Type B pancreatic cell (in vitro differentiated cells): ENCODE results near the gene NUPR2. TPM values are rescaled to one million over a fixed set of nuclear protein-coding genes. Genes with fewer than 3 reads are reported as not detected.
"Not testable (repeated sequence)": the region's sequence is repeated elsewhere in the genome, so short reads cannot be mapped to it uniquely, and the experiment has no call there.

ENCODE experiments used
- DNase-seq: peaks from one replicate; pipeline ENCODE4 v3.0.0; 2021; ENCODE audit warnings: mixed read lengths; ENCODE audit not compliant: unreplicated experiment; ENCODE audit errors: extremely low spot score
- H3K27ac Mint-ChIP-seq: 2 replicates; pipeline ENCODE4 v1.8.0; 2021; ENCODE audit warnings: mild to moderate bottlenecking, mixed read lengths
- H3K27me3 Mint-ChIP-seq: 2 replicates; pipeline ENCODE4 v1.8.0; 2021; ENCODE audit warnings: mixed read lengths
- H3K36me3 Mint-ChIP-seq: 2 replicates; pipeline ENCODE4 v1.8.0; 2021; ENCODE audit warnings: mixed read lengths
- H3K4me1 Mint-ChIP-seq: one replicate; pipeline ENCODE4 v1.8.0; 2021; ENCODE audit warnings: mixed read lengths; ENCODE audit not compliant: unreplicated experiment
- H3K4me3 Mint-ChIP-seq: 2 replicates; pipeline ENCODE4 v1.8.0; 2021; ENCODE audit warnings: mild to moderate bottlenecking, mixed read lengths
- H3K9me3 Mint-ChIP-seq: 2 replicates; pipeline ENCODE4 v1.8.0; 2021; ENCODE audit warnings: mixed read lengths
- long read RNA-seq: library from polyadenylated mRNA; unstranded; transcript quantifications from one replicate; pipeline ENCODE4 v2.0.0, GENCODE V29; 2020
- total RNA-seq: library from RNA; stranded (reverse); gene quantifications from 2 replicates; pipeline ENCODE4 v1.2.1, GENCODE V29; 2021; ENCODE audit warnings: low replicate concordance
- TF ChIP-seq, protein P1 (sequence below): fragments of 200-600 bp; sonication (generic); conservative IDR thresholded peaks from 2 replicates; pipeline ENCODE4 v1.5.0; 2021; ENCODE audit warnings: antibody characterized with exemption, mild to moderate bottlenecking

NUPR2 gene, protein sequence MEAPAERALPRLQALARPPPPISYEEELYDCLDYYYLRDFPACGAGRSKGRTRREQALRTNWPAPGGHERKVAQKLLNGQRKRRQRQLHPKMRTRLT
- not detected in 2 replicates for total RNA-seq
- long read RNA-seq: 0 reads

DNA sequence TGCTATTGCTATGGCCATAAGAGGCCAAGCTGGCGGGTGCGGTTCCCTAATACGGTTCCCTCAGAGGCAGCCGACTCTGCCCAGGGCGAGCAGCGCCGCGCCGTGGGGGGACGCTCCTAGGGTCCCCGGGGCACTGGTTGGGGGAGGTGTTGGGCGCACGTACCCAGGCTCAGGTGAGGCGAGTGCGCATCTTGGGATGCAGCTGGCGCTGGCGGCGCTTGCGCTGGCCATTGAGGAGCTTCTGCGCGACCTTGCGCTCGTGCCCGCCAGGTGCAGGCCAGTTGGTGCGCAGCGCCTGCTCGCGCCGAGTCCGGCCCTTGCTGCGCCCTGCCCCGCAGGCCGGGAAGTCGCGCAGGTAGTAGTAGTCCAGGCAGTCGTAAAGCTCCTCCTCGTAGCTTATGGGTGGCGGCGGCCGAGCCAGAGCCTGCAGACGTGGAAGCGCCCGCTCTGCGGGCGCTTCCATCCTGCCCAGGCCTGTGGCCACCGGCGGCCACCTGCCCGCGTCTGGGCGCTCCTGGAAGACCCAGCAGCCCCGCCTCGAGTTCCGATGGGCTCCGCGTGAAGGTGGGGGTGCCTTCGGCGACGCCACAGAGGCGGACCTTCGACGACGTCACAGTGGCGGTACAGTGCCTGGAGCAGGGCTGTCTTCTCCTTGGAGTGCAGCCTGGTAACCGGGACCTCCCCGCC is at the start of gene NUPR2:
Gene NUPR2 (minus strand): TSS at position 566 of the 687 bp plus-strand sequence. CDS start 103 bp downstream, at position 463.
- Mint-ChIP-seq H3K36me3 (no peaks in the 10 kb centered on the region), H3K4me1 (no peaks in the 10 kb centered on the region), H3K27me3 (no peaks in the 10 kb centered on the region), H3K27ac (no peak within 1 kb of the TSS), H3K4me3 (no peak within 1 kb of the TSS), H3K9me3 (no peaks in the 10 kb centered on the region)
- TF ChIP-seq, protein P1, sequence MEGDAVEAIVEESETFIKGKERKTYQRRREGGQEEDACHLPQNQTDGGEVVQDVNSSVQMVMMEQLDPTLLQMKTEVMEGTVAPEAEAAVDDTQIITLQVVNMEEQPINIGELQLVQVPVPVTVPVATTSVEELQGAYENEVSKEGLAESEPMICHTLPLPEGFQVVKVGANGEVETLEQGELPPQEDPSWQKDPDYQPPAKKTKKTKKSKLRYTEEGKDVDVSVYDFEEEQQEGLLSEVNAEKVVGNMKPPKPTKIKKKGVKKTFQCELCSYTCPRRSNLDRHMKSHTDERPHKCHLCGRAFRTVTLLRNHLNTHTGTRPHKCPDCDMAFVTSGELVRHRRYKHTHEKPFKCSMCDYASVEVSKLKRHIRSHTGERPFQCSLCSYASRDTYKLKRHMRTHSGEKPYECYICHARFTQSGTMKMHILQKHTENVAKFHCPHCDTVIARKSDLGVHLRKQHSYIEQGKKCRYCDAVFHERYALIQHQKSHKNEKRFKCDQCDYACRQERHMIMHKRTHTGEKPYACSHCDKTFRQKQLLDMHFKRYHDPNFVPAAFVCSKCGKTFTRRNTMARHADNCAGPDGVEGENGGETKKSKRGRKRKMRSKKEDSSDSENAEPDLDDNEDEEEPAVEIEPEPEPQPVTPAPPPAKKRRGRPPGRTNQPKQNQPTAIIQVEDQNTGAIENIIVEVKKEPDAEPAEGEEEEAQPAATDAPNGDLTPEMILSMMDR: no peak
- no peak for DNase-seq

DNA sequence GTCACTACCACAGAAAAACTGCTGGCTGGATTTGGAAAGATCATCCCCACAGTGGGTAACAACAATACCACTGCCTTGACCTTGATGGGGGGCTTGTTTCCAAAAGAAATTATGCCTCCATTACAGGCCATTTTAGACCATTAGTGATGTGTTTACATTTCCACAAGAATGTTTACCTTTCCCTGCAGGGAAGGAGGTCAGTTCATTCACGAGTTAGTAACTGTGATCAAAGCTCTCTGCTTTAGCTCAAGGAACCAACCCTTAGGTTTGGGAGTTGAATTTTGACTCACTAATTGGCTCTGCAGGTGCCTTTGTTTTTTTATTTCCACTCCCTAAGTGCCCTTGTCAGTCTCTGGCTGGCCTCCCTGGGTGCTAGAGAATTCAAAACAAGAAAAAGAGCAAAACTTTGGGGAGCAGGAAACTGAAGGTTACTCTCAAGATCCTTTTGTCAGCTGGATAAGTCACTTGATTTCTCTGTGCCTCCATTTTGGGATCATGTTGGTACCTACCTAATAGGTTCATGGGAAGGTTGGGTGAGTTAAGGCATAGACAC is 41.1 kb upstream of the NUPR2 start:
- Mint-ChIP-seq H3K4me3 (no peak overlapping the region), H3K27me3 (no peaks in the 10 kb centered on the region), H3K4me1 (no peaks in the 10 kb centered on the region), H3K9me3 (peaks cover 18% of the 10 kb centered on the region), H3K36me3 (no peaks in the 10 kb centered on the region), H3K27ac (no peak overlapping the region)
- TF ChIP-seq, protein P1: no peak
- DNase-seq: no peak

DNA sequence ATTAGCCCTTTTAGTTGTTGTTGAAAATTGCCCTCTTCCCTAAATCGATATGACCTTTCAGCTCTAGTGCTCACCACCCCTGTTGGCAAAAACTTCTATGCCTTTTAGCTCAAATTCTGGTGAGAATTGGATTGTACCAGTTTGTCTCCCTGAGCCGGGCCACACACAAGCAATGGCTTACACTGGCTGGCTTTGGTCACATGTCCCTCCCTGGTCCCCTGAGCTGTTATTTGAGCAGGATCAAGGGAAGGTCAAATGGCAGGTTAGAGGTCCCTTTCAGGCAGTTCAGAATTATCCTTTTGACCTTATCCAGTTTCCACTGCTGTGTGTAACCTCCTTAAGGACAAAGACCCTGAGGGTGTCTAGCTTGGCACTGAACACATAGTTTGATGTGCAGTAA is 14.8 kb upstream of the NUPR2 start:
- H3K4me3 Mint-ChIP-seq, H3K36me3 Mint-ChIP-seq, DNase-seq, H3K9me3 Mint-ChIP-seq, H3K4me1 Mint-ChIP-seq, H3K27me3 Mint-ChIP-seq, H3K27ac Mint-ChIP-seq: not testable (repeated sequence)

DNA sequence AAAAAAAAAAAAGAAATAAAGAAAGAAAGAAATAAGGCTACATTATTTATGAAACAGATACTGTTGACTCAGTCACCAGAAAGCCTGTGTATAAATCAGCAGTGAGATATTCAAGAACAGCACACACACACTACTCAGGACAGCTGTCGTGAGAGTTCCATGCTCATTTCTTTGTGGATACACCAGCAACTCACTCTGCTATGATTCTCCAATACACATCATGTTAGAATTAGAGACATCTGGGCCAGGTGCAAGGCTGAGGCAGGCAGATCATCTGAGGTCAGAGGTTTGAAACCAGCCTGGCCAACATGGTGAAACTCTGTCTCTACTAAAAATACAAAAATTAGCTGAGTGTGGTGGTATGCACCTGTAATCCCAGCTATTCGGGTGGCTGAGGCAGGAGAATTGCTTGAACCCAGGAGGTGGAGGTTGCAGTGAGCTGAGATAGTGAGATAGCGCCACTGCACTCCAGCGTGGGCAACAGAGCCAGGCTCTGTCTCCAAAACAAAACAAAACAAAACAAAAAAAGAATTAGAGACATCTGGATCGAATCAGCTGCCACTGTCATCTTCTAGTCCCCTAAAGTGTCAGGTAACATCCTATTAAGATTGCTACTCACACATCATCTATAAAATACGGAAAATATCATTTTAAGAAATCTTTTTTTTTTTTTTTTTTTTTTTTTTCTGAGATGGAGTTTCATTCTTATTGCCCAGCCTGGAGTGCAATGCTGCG is 11.2 kb upstream of the NUPR2 start:
- DNase-seq: no peak
- Mint-ChIP-seq H3K27ac (no peak overlapping the region), H3K9me3 (no peaks in the 10 kb centered on the region), H3K4me3 (no peak overlapping the region), H3K27me3 (no peaks in the 10 kb centered on the region), H3K36me3 (no peaks in the 10 kb centered on the region), H3K4me1 (no peaks in the 10 kb centered on the region)
- TF ChIP-seq, protein P1: no peak

DNA sequence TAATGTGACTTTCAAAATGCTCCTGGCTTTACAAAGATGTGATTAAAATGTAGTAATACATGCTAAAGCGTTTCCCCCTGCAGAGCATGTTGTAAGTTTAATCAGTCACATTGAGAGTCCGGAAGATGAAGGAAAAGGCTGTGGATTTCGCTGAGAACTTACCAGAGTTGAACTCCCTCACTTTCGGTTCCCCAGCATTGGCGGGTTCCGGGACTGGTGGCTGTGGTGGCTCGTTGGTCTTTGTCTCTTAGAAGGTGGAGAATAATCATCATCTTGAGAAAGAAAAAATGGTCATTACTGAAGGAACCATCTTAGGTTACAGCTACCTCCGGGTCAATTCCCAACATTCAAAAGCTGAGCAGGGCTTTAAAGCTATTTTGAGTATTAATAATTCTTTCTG is 9.6 kb upstream of the NUPR2 start:
- no peaks in the 10 kb centered on the region for H3K9me3 Mint-ChIP-seq
- no peak for DNase-seq
- H3K27ac Mint-ChIP-seq: no peak overlapping the region
- H3K27me3 Mint-ChIP-seq: no peaks in the 10 kb centered on the region
- H3K4me3 Mint-ChIP-seq: no peak overlapping the region
- TF ChIP-seq, protein P1: no peak
- H3K36me3 Mint-ChIP-seq: no peaks in the 10 kb centered on the region
- no peaks in the 10 kb centered on the region for H3K4me1 Mint-ChIP-seq

DNA sequence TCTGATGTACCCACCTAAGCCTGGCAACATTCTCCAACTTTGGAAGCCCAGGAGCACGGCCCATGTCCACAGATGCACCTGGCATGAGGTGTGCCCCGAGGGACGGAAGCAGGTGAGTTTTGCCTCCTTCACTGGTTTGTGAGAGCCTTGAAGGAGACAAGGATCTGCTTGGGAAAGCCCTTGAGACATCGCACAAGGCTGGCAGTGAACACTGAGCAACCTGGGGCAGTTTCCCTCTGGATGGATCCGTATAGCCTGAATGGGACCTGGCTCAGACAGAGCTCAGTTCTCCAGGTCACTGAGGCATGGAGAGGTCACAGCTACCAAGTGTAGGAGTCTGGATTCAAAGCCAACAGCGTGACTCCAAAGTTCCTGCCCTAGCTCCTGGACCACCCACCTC is 8.8 kb upstream of the NUPR2 start:
- no peak overlapping the region for H3K4me3 Mint-ChIP-seq
- no peaks in the 10 kb centered on the region for H3K36me3 Mint-ChIP-seq
- DNase-seq: no peak
- no peaks in the 10 kb centered on the region for H3K9me3 Mint-ChIP-seq
- H3K4me1 Mint-ChIP-seq: no peaks in the 10 kb centered on the region
- TF ChIP-seq, protein P1: no peak
- H3K27ac Mint-ChIP-seq: no peak overlapping the region
- no peaks in the 10 kb centered on the region for H3K27me3 Mint-ChIP-seq
